C4-2B (cell line): ENCODE results near the gene WDR12.
"Not testable (repeated sequence)": the region's sequence is repeated elsewhere in the genome, so short reads cannot be mapped to it uniquely, and the experiment has no call there.

Experiments
- H3K27ac ChIP-seq: fragments of 450-650 bp; 2 replicates; pipeline ENCODE4 v1.5.1; 2017
- ZFX ChIP-seq: fragments of 450-650 bp; IDR thresholded peaks from 2 replicates; pipeline ENCODE4 v1.6.1; 2017
- TF ChIP-seq, protein P1 (sequence below): fragments of 450-650 bp; conservative IDR thresholded peaks from 2 replicates; pipeline ENCODE4 v1.5.1; 2017; ENCODE audit warnings: mild to moderate bottlenecking

WDR12 gene

DNA sequence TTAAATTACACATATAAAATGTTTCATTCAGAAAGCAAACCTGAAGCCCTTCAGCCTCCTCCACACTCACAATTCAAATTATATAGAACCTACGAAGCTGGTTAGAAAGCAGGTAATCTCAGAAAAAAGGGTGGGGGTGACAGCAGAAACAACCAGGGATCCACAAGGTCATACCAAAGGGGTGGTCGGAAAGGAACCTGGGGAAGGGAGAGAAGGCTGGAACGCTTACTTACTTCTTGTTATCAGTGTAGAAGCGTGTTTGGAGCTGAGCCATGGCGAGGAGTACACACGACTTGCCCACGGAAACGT is 316 bp downstream of the WDR12 start:
- TF ChIP-seq, protein P1, sequence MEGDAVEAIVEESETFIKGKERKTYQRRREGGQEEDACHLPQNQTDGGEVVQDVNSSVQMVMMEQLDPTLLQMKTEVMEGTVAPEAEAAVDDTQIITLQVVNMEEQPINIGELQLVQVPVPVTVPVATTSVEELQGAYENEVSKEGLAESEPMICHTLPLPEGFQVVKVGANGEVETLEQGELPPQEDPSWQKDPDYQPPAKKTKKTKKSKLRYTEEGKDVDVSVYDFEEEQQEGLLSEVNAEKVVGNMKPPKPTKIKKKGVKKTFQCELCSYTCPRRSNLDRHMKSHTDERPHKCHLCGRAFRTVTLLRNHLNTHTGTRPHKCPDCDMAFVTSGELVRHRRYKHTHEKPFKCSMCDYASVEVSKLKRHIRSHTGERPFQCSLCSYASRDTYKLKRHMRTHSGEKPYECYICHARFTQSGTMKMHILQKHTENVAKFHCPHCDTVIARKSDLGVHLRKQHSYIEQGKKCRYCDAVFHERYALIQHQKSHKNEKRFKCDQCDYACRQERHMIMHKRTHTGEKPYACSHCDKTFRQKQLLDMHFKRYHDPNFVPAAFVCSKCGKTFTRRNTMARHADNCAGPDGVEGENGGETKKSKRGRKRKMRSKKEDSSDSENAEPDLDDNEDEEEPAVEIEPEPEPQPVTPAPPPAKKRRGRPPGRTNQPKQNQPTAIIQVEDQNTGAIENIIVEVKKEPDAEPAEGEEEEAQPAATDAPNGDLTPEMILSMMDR = no peak
- no peak for TF ChIP-seq ZFX
- H3K27ac ChIP-seq = peak overlapping the region; percentile 99

DNA sequence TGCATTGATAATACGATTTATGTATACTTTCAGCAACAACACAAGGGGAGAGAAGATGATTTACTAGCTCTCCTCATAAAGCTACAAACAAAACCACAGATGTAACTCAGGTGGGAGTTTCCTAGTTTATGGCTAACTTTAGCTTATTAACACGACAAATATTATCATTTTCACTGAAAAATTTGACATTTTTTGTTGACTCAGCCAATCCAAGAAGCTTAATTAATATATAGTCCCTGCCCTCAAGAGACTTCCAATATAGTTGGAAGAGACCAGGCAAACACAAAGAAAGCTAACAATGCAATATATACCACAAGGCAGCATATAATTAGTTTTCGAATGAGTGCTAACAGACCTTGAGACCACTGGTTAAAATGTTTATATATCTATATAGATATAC is 775 bp downstream of the WDR12 start:
- no peak overlapping the region for H3K27ac ChIP-seq
- no peak for TF ChIP-seq ZFX
- TF ChIP-seq, protein P1 = no peak

DNA sequence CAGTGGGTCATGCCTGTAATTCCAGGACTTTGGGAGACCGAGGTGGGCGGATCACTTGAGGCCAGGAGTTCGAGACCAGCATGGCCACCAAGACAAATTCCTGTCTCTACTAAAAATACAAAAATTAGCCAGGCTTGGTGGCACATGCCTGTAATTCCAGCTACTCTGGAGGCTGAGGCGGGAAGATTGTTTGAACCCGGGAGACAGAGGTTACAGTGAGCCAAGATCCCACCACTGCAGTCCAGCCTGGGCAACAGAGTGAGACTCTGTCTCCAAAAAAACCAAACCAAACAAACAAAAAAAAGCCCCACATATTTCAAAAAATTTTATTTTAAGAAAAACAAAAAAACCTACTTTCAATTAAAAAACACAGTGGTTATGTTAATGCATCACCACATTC is 1.2 kb downstream of the WDR12 start:
- H3K27ac ChIP-seq = not testable (repeated sequence)

DNA sequence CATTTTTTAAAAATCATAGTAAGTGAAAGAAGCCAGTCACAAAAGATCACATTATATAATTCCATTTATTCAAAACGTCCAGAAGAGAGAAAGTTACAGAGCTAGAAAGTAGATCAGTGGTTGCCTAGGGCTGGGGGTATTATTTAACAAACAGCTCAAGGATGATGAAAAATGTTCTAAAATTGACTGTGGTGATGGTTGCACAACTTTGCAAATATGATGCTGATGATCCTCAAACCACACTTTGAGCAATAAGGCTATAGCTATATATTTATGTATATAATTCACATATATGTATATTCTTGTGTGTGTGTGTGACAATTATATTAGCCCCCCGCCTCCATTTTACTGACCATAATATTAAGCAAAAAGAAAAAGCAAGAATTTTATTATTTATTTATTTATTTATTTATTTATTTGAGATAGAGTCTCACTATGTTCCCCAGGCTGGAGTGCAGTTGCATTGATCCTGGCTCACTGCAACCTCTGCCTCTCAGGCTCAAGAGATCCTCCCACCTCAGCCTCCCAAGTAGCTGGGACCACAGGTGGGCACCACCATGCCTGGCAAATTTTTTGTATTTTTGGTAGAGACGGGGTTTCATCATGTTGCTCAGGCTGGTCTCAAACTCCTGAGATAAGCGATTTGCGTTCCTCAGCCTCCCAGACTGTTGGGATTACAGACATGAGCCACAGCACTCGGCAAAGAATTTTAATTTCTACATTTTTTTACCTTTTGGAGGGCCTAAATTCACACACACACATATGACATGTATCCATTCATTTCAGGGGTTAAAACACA is 1.9 kb downstream of the WDR12 start:
- TF ChIP-seq, protein P1 = no peak
- no peak for TF ChIP-seq ZFX
- no peak overlapping the region for H3K27ac ChIP-seq

DNA sequence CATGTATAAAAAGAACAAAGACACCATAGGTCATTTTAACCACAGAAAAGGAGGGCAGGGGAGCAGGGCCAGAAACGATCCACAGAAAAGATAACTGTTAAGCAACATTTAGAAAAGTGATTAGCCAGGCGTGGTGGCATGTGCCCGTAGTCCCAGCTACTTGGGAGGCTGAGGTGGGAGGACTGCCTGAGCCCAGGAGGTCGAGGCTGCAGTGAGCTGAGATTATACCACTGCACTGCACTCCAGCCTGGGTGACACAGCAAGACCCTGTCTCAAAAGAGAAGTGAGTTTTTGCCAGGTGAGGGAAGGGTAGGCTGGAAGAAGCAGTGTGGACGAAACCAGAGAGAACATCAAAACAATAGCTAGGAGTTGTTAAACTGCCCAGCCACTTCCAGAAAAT is 3.3 kb downstream of the WDR12 start:
- TF ChIP-seq ZFX = no peak
- TF ChIP-seq, protein P1 = no peak
- no peak overlapping the region for H3K27ac ChIP-seq

DNA sequence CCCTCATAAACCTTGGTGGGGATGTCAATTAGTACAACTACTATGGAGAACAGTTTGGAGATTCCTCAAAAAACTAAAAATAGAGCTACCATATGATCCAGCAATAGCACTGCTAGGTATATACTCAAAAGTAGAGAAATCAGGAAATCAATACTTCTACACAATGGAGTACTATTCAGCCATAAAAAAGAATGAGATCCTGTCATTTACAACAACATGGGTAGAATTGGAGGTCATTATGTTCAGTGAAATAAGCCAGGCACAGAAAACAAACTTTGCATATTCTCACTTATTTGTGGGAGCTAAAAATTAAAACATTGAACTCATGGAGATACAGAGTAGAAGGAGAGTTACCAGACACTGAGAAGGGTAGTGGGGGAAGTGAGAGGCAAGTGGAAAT is 6.0 kb downstream of the WDR12 start:
- not testable (repeated sequence) for H3K27ac ChIP-seq

DNA sequence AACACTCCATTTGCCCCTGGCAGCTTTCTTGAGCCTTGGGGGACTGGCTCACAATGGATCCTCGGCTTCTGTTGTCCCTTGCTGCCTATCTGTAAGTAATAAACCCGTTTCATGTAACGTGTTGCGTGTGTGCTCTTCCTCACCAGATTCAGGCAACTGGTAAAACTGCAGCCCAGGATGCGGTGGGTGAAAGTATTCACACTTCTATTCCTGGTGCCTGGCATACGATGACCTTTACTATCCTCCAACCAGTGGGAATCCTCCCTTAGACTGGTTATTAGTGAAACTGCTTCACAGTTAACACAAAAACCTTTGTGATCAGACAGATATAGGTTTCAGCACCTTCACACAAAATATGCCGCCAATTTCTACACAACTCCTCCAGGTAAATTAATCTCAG is 26.3 kb downstream of the WDR12 start:
- no peak overlapping the region for H3K27ac ChIP-seq
- TF ChIP-seq, protein P1 = no peak
- no peak for TF ChIP-seq ZFX

DNA sequence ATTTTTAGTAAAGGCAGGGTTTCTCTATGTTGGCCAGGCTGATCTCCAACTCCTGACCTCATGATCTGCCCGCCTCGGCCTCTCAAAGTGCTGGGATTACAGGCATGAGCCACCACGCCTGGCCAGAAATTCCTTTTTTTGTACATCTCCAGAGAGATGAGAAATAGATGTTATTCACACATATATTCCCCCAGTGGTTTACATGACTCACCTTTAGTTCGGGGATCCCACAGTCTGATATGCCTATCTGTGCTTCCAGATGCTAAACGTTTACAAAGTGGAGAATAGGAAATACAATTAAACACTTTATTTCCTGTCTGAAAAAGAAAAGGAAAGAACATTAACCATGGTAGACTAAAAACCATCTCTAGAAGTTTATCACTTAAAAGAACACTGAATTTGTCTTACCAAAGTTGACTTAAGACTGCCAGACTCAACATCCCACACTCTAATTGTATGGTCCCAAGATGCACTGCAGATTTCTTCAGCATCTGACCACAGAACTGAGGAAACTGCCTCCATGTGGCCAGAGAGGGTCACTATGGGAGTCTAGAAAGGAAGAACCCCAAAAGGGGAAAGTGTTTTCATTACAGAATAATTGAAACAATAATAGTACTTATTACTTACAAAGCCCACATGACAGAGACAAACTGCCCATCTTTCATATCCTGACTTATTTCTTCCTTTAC is 27.3 kb downstream of the WDR12 start:
- TF ChIP-seq, protein P1 = no peak
- TF ChIP-seq ZFX = no peak
- H3K27ac ChIP-seq = no peak overlapping the region
